HG03175 (cell line): ENCODE data around the gene CCDC92B.
"Not testable (repeated sequence)": the region's sequence is repeated elsewhere in the genome, so short reads cannot be mapped to it uniquely, and the experiment has no call there.

ENCODE experiments used
- ATAC-seq: cut with Tn5 transposase; IDR thresholded peaks from one replicate; pipeline ENCODE4 v1.9.1; 2021; ENCODE audit warnings: mild to moderate bottlenecking, moderate library complexity; ENCODE audit not compliant: unreplicated experiment

CCDC92B gene

DNA sequence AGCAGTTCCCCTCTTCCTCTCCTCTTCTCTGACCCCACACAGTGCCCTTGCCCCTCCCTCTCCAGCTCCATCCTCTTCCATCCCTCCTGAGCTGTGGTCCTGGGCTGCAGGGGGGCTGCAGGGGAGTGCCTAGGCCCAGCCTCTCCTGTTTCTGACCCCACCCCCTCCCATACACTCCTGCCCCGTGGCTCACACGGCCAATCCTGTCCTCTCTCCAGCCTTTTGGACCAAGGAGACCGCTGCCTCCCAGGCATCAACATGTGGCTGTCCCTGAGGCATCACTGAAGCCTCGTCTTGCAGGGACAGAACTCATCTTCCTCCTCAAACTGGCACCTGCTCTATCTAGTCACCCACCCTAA, 44.6 kb downstream of the CCDC92B start:
- no peak for ATAC-seq

DNA sequence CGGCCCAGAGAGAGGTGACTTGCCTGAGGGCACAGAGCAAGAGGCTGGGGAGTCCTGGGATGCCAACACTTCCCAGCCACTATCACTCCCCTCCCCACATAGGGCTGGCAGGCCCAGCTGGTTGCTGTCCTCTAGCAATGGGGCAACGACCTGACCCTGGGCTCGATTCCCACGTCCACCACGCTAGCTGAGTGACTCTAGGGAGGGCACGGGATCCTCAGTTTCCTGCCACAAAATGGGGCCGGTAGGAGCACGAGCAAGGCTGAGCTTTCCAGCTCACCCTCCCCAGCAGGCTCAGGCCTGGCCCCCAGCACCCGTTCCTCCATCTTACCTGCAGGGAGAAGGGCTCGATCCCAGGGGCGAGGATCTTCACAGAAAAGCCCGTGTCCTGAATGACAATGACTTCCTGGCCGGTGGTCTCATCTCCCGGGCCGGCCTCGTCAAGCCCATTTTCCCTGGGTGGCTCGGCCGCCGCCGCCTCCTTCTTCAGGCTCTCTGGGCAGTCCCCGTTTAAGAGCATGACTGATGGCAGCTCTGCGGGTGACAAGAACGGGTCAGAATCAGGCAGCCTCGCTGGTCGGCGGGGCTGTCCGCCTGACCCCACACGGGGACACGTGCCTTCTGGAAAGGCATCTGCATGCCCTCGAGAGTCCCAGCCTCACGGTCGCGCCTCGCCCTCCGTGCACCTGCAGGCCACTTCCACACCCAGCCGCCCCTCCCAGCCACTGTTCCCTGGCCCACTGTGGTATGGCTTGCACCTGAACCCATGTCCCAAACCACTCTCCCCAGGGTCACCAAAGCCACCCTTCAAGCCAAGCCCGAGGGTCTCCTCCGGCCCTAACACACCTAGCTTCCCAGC, 45.2 kb downstream of the CCDC92B start:
- no peak for ATAC-seq

DNA sequence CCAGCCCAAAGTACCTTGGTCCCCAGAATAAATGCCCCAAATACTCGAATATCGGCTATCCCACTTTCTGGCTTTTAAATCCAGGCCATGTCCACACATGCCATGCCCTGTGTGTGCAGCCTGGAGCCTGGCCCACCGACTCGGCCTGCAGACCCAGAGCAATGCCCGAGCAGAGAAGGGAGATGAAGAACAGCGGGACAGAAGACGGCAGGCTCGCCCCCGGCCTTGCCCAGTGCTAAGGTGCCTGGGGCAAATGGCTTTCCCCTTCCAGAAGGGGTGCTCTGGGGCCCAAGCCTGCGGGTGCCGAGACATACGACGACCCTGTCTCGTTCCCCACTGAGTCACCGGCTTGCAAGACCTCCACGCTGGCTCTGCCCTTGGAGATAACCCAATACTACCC, 45.8 kb downstream of the CCDC92B start:
- no peak for ATAC-seq

DNA sequence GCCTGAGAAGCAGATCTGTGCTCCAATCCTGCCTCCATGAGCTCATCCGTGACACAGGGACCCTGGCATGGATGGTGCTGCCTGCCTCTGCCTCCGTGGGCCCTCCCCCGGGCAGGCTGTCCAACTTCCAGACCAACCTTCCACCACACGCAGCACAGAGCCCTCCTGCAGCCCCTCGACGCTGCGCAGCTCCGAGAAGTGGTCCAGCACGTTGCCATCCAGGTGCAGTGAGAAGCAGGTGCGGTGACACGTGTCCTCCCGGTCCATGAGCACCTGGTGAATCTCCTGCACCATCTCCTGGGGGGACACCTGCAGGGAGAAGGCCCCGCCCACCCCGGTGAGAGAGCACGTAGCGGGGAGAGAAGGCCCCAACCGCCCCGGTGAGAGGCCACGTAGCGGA, 46.3 kb downstream of the CCDC92B start:
- ATAC-seq = no peak

DNA sequence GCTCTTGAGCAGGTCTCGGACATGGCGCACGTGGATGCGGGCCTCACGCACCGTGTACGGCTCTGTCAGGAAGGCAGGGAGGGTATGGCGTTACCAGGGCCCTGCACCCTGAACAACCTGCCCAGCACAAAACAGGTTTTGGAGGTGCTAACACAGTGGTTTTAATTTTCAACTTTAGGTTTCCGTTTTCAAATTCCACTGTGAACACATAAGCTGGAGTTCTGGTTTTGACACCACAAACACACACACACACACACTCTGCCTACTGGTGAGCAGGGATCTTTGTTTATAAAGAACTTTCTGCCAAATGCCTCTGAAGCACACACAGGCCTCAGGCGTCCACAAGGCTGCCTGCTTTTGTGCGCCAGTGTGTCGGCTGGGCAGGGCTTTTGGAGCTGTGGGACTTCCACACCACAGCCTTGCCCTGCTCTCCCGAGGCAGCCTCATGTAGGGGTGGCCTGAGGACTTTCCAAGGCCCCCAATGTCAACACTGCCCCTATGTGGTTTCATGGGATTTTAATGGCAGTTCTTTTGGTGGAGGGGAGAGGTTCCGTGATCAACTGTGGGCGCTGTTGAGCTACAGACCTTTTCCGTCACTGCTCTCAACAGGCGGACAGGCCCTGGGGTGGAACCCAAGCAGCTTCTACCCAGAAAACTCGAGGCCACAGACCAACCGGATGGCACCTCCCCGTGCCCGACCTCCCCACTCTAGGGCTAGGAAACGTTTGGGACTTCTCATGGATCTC, 47.3 kb downstream of the CCDC92B start:
- no peak for ATAC-seq

DNA sequence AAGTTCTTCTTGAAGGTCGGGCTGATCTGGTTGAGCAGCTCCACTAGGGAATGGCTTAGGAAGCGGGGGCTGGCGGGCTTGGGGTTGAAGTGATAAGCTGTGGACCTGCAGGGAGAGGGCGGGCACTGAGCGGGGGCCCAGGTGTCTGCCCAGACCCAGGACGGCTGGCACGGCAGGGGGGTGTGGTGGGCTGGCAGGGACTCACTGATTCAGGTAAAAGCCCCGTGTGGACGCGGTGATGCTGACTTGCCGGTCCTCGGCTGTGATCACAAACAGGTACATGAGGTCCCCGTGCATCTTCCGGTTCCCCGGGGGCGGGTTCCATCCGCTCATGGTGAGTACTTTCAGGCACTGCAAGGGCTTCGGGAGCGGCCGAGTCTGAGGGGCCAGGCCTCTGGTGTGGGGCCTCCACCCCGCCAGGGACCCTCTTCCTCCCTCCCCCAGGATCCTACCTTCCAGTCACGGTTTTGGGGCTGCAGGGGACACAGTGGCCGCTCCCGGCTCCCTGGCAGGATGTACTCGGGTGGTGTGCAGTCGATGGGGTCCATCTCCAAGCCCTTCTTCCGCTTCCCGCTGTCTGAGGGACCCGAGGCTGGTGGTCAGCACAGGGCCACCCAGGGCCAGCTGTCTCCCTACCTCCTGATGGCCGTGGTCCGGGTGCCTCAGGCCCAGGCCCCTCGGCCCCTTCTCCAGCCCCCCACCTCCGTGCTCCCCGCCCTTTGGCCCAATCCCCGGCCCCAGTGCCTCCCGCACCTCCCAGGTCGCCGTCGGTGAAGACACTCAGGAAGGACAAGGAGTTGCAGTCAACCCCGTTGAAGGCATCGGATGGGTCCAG, 48.1 kb downstream of the CCDC92B start:
- ATAC-seq = no peak

DNA sequence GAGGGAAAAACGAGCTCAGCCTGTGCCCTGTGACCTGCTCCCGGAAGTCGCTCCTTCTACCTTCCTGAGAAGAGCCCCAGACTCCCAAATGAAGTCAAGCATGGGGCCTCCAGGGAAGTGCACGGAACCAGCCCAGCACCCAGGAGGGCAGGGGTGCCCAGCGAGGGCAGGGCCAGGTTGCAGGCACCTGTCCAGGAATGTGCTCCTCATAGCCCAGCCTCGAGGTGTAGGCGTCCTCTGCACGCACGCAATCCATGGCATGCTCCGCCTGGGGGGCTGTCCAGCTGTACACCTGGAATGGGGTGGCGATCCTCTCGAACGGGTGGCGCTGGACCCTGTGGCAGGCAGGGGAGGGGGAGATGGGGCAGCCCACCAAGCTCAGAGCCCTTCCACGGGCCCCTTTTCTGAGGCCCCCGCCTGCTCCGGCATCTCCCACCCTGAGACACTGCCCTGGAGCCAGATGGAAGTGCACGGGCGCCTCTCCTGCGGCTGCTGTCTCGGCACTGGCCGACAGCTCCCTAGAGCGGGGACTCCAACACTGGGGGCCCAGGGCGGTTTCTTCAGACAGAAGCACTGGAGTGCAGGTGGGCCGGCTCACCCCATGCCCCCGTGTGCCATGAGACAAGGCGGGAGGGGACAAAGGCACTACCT, 48.8 kb downstream of the CCDC92B start:
- ATAC-seq = no peak

DNA sequence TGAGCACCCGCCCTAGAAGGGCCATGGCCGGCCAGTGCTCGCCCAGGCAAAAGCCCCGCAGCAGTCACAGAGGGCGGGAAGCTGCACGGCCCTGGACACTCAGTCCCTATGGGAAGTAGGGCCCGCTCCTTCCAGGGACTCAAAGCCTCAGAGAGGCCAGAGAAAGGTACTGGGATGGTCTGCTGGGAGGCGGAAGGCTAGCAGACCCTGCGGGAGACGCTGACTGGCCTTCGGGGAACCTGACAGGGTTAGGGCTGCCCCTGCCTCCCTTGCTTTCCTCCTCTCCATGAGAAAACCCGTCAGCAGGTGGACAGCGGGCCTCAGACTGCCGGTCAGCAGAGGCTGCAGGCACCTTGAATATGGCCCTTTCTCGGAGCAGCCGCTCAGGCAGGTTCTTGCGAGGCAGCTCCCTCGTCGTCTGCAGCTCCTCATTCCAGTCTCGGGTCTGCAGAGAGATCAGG, 49.4 kb downstream of the CCDC92B start:
- no peak for ATAC-seq

DNA sequence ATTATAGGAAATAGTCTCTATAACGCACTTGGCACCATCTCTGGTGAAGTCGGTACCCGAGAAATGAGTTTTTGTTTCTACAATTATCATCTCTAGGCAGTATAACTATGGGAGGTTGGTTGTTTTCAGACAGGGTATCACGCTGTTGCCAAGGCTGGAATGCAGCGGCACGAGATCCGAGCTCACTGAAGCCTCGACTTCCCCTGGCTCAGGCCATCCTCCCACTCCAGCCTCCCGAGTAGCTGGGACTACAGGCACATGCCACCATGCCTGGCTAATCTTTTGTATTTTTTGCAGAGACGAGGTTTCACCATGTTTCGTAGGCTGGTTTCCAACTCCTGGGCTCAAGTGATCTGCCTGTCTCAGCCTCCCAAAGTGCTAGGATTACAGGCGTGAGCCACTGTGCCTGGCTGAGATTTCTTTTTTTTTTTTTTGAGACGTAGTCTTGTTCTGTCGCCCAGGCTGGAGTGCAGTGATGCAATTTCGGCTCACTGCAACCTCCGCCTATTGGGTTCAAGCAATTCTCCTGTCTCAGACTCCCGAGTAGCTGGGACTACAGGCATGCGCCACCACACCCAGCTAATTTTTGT, 50.1 kb downstream of the CCDC92B start:
- ATAC-seq = not testable (repeated sequence)

DNA sequence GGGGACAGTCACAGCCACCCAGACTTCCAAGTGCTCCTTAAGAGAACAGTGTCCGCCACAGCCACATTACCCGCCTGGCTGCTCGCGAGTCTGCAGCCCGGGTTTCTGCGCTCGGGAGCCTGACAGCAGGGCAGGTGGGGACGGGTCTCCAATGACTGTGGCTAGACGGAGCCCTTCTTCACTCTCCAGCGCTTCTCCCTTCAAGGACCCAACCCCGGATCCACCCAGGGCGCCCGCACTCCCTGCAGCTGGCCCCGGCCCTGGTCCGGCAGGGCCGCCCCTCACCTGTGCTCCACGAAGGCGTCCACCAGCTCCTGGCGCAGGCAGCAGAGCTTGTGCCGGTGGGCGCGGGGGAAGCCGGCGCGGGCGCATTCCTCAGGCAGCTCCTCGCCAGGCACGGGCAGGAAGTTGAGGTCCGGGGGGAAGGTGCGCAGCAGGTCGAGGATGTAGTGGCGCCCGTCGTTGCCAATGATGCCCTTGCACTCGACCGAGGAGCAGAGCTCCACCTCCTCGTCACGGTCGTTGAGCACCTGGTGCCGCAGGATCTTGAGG, 51.8 kb downstream of the CCDC92B start:
- ATAC-seq = no peak

DNA sequence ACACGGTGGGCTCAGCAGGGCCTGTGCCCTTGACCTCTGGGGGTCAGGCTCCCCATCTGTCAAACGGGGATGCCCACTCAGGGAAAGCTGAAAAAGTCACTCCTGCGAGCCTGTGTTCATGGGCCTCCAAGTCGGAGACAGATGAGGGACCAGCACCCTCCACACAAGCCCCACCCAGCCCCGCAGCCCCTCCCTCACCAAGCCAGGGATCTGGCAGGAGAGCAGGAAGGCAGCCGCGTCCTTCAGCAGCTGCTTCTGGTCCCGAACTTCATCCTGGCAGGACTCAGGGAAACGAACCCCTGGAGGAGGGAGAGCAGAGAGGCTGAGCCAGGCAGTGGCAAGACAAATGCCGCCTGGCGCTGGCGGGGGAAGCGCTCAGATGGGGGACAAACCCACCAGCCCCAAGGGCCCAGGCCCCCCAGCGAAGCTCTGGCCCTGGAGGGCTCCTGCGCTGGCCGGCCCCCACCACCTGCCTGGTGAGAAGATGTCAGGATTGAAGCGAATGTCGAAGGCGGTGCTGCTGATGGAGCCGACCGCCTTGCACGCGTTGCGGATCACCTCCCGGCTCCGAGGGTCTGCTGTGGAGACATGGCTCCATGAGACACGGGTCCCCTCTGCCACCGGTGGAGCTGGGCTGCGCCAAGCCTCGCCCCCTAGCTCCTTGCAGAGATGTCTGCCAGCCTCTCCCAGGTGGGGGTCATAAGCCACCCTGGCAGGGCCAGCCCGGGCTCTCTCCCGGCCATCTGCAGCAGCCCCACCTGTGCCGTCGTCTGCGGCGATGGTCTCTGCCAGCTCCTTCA, 53.3 kb downstream of the CCDC92B start:
- ATAC-seq = no peak

DNA sequence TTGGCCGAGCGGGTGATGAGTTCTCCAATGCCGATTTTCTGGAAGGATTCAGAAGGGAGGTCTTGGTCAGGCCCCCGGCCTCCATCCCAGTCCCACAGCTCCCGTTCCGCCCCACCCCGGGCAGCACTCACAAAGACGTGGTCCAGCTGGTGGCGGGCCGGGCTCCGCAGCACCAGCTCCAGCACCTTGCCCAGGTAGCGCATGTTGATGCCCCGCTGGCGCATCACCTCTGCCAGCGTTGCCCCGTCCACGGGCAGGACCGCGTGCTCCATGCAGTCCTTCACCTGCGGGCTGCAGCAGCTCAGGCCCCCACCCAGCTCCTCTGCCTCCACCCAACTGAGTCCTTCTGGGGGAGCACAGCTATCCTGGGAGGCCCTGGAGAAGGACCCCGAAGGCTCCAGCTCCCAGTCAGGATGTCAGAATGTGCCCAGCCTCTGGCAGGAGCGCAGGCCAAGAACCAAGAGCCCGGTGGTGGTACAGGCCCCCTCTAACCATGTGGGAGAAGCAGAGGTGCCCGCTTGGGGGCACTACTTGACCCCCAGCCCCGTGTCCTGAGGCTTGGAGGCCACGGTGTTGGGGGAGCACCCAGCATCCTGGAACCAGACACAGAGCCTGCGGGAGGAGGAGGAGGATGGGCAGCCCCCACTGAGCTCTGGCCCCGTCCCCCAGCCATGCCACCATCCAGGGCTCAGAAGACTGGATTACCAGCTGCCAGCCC, 54.0 kb downstream of the CCDC92B start:
- no peak for ATAC-seq

DNA sequence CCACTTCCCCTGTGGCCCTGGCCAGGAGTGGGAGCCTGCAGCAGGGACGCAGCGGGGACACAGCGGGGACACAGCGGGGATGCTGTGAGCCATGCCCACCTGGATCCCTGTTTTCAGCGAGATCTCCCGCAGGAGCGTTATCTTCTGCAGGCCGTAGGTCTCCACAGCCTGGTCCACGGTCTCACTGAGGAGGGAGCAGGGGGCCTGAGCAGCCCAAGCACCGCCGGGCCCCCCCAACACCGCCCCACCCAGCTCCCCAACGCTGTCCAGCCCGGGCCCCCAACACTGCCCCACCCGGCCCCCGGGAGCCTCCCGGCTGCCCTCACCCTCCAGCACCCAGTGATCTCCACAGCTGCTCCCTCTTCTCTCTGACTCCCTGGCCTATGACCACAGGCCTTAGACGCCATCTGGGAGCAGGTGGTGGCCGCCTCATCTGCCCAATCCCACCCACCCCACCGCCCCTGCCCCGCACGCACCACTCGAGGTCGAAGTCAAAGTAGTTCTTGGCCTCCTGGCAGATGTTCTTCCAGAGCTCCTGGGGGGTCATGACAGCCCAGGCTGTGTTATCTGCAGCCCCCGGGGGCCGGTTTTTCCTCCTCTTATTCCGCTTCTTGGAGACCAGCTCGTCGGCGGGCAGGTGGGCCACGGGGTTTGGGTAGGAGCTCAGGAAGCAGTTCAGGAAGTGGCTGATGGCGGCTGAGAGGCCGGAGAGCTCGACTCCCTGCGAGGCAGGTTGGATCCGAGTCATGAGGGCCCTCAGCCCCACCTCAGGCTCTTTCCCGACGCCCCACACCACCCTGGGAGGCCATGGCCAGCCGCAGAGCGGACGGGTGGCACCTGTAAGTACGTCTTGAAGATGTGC, 54.8 kb downstream of the CCDC92B start:
- ATAC-seq = no peak

DNA sequence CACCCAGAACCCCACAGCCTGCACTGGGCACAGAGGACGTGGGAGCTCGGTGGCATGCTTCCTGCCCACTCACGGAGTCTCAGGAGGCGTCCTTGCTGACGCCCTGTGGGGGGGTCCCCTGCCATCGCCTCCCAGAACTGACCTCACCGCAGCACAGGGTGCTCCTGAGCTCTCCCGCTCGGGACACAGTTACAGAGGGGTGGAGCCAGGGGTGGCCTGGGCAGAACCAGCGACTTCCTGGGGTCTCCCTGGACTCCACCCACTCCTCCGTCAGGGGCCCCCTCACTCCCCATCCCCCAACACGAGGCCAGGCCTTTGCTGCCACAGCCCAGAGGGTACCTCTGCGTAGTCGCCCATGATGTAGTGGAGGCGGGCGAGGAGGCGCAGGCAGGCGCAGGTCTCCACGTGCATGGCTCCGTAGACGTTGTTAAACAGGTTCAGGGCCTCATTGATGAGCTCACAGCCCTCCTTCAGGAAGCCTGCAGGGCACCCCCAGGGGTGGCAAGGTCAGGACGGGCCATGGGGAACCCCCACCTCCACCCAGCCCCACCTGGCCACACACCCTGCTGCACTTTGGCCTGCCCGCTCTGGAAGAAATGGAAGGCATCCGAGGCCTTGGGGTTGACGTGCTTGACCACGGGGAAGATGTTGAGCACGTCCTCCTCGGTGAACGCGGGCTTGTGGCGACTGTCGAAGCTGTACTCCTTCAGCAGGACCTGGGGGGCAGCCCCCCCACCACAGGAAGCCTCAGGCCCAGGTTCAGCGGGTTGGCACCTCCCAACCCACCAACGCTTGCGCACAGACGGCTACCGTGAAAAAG, 55.7 kb downstream of the CCDC92B start:
- no peak for ATAC-seq

DNA sequence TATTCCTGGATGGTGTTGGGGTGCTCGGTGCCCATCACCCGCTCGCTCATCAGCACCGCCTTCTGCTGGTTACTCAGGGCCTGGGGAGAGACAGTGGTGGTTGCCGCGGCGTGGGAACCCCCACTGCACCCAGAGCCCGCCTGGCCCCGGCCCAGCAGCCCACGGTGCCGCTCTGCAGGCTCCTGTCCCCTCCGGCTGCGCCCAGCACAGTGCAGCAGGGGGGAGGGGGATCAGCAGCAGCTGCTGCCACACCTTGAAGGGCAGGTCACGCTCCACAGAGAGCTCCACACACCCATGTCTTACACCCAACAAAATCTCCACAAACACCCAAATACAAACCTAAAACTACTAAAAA, 56.7 kb downstream of the CCDC92B start:
- ATAC-seq = no peak

DNA sequence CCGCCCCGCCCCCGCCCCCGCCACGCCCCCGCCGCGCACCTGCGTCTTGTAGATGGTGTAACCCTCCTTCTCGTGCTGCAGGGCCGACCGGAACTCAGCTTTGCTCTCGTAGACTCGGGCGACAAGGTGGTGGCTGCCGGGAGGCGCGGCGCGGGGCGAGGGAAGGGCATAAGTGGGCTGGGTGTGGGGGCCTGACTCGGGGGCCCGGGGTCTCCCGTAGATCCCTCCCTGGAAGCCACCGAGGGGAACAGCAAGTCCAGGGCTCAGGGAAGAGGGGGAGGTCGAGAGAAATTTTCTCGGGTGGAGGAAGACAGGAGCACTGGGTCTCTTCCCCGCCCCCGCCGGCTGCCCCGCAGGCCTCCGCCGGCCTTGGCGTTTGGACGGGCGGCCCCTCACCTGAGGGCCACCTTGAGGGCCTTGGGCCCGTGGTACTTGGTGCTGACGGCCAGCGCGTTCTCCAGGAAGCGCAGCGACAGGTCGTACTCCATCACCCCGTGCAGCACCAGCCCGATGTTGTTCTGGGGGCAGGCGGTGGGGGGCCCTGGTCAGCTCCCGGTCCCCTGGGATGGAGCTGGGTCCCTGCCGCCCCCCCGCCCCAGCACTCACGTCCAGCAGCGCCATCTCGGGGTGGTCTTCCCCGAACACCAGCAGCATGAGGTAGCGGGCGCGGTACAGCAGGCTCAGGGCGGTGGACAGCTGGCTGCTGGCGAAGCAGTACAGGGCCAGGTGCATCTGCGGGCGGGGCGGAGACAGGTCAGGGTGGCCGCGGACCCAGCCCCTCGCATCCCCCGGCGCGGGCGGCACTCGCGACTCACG, 57.3 kb downstream of the CCDC92B start:
- no peak for ATAC-seq
